IgD-negative memory B cell (primary cell): ENCODE data around the gene ZC3H11A. TPM values are rescaled to one million over a fixed set of nuclear protein-coding genes. Genes with fewer than 3 reads are reported as not detected.
"Not testable (repeated sequence)": the region's sequence is repeated elsewhere in the genome, so short reads cannot be mapped to it uniquely, and the experiment has no call there.

Source experiments
- H3K27ac Mint-ChIP-seq, 3 donors: one replicate each; pipeline ENCODE4 v1.8.0; 2020 to 2022; ENCODE audit warnings: mild to moderate bottlenecking in 3 of 3, mixed read lengths in 3 of 3, moderate library complexity in 1 of 3
- H3K27me3 Mint-ChIP-seq: one replicate; pipeline ENCODE4 v1.8.0; 2021; ENCODE audit warnings: mixed read lengths
- H3K36me3 Mint-ChIP-seq: one replicate; pipeline ENCODE4 v1.8.0; 2020; ENCODE audit warnings: mild to moderate bottlenecking, mixed read lengths
- H3K4me1 Mint-ChIP-seq, 3 donors: one replicate each; pipeline ENCODE4 v1.8.0; 2020 to 2022; ENCODE audit warnings: mixed read lengths in 3 of 3, mild to moderate bottlenecking in 1 of 3
- H3K4me3 Mint-ChIP-seq, 4 donors: one replicate each; pipeline ENCODE4 v1.8.0; 2020 to 2022; ENCODE audit warnings: mild to moderate bottlenecking in 4 of 4, mixed read lengths in 4 of 4, moderate library complexity in 3 of 4
- H3K9me3 Mint-ChIP-seq, 3 donors: one replicate each; pipeline ENCODE4 v1.8.0; 2020 to 2021; ENCODE audit warnings: mixed read lengths in 3 of 3, mild to moderate bottlenecking in 1 of 3
- polyA plus RNA-seq: library from polyadenylated mRNA; unstranded; fragments of 300-500 nt; fragmentation: Illumina TruSeq; gene quantifications from one replicate; pipeline ENCODE4 v1.2.3, GENCODE V29; 2021

ZC3H11A gene
- polyA plus RNA-seq, result 52.7 TPM

- Mint-ChIP-seq H3K27ac (peak within 1 kb of the TSS; percentile 83 to 99 (median 98)), H3K9me3 (no peaks in the 10 kb centered on the region), H3K4me3 (peak within 1 kb of the TSS; percentile 93 to 99 (median 98)), H3K36me3 (peaks cover 3% of the 10 kb centered on the region), H3K27me3 (no peaks in the 10 kb centered on the region), H3K4me1 (peaks cover 27 to 38% (median 30%) of the 10 kb centered on the region in 3 donors)
Observed at GRCh38 chr1:203795441-203796235, at the start of gene ZC3H11A, which contains the start of gene ZBED6. ZC3H11A (plus strand) TSS chr1:203795623; CDS start chr1:203817071, 21,448 bp downstream. ZBED6 (plus strand) TSS chr1:203795623; CDS start chr1:203797523, 1,900 bp downstream.

GRCh38 chr1:203746281-203746680, 49.1 kb upstream of the ZC3H11A start:
- no peak overlapping the region for H3K4me3 Mint-ChIP-seq
- peaks cover 5% of the 10 kb centered on the region for H3K36me3 Mint-ChIP-seq
- peak overlapping the region in 1 of 3 donors; percentile 3 for H3K27ac Mint-ChIP-seq

GRCh38 chr1:203751051-203751450, 44.4 kb upstream of the ZC3H11A start:
- Mint-ChIP-seq H3K4me1 (peaks cover 26 to 38% (median 31%) of the 10 kb centered on the region in 3 donors), H3K4me3 (peak overlapping the region in 1 of 4 donors; percentile 37), H3K27me3 (no peaks in the 10 kb centered on the region), H3K27ac (peak overlapping the region in 1 of 3 donors; percentile 36), H3K9me3 (no peaks in the 10 kb centered on the region), H3K36me3 (peaks cover 5% of the 10 kb centered on the region)

More at GRCh38 chr1:203746281-203746680, 49.1 kb upstream of the ZC3H11A start:
- H3K27me3 Mint-ChIP-seq, result no peaks in the 10 kb centered on the region
- H3K9me3 Mint-ChIP-seq, result no peaks in the 10 kb centered on the region
- H3K4me1 Mint-ChIP-seq, result peaks cover 21 to 37% (median 32%) of the 10 kb centered on the region in 3 donors

- H3K36me3 Mint-ChIP-seq, H3K4me3 Mint-ChIP-seq, H3K9me3 Mint-ChIP-seq, H3K27me3 Mint-ChIP-seq: not testable (repeated sequence)
- Mint-ChIP-seq H3K4me1 (peaks cover 23 to 41% (median 36%) of the 10 kb centered on the region in 3 donors), H3K27ac (peak overlapping the region in 1 of 3 donors; percentile 67)
Observed at GRCh38 chr1:203751618-203752361, 43.6 kb upstream of the ZC3H11A start.

- Mint-ChIP-seq H3K4me1 (peaks cover 23 to 40% (median 37%) of the 10 kb centered on the region in 3 donors), H3K27ac (peak overlapping the region; percentile 97 to 99 (median 98)), H3K9me3 (no peaks in the 10 kb centered on the region), H3K36me3 (peaks cover 8% of the 10 kb centered on the region), H3K4me3 (peak overlapping the region; percentile 49 to 94 (median 80)), H3K27me3 (no peaks in the 10 kb centered on the region)
Observed at GRCh38 chr1:203754455-203754864, 41.0 kb upstream of the ZC3H11A start.

- H3K4me3 Mint-ChIP-seq, result peak overlapping the region in 2 of 4 donors; percentile 50 to 66
- H3K27me3 Mint-ChIP-seq, result no peaks in the 10 kb centered on the region
- peaks cover 8% of the 10 kb centered on the region for H3K36me3 Mint-ChIP-seq
- peak overlapping the region in 2 of 3 donors; percentile 83 to 91 for H3K27ac Mint-ChIP-seq
- no peaks in the 10 kb centered on the region for H3K9me3 Mint-ChIP-seq
- peaks cover 23 to 38% (median 35%) of the 10 kb centered on the region in 3 donors for H3K4me1 Mint-ChIP-seq
Observed at GRCh38 chr1:203756036-203756435, 39.4 kb upstream of the ZC3H11A start.

GRCh38 chr1:203758749-203759148, 36.7 kb upstream of the ZC3H11A start:
- H3K4me3 Mint-ChIP-seq, result peak overlapping the region in 1 of 4 donors; percentile 63
- peaks cover 14 to 35% (median 33%) of the 10 kb centered on the region in 3 donors for H3K4me1 Mint-ChIP-seq
- H3K27me3 Mint-ChIP-seq, H3K9me3 Mint-ChIP-seq, H3K36me3 Mint-ChIP-seq: not testable (repeated sequence)
- peak overlapping the region in 1 of 3 donors; percentile 64 for H3K27ac Mint-ChIP-seq

- H3K4me1 Mint-ChIP-seq, result peaks cover 17 to 37% (median 32%) of the 10 kb centered on the region in 3 donors
- H3K9me3 Mint-ChIP-seq, result no peaks in the 10 kb centered on the region
- H3K36me3 Mint-ChIP-seq, result peaks cover 5% of the 10 kb centered on the region
- H3K27ac Mint-ChIP-seq, result peak overlapping the region in 1 of 3 donors; percentile 46
- H3K27me3 Mint-ChIP-seq, result no peaks in the 10 kb centered on the region
- H3K4me3 Mint-ChIP-seq, result peak overlapping the region in 1 of 4 donors; percentile 60
Observed at GRCh38 chr1:203760506-203760905, 34.9 kb upstream of the ZC3H11A start.

- not testable (repeated sequence) for H3K27me3 Mint-ChIP-seq, H3K9me3 Mint-ChIP-seq, H3K36me3 Mint-ChIP-seq, H3K4me3 Mint-ChIP-seq
- H3K4me1 Mint-ChIP-seq, result peaks cover 11 to 35% (median 25%) of the 10 kb centered on the region in 3 donors
- peak overlapping the region in 1 of 3 donors; percentile 72 for H3K27ac Mint-ChIP-seq
Observed at GRCh38 chr1:203761958-203762357, 33.5 kb upstream of the ZC3H11A start.

GRCh38 chr1:203763505-203763904, 31.9 kb upstream of the ZC3H11A start:
- peaks cover 11 to 44% (median 33%) of the 10 kb centered on the region in 3 donors for H3K4me1 Mint-ChIP-seq
- H3K27ac Mint-ChIP-seq, result peak overlapping the region in 2 of 3 donors; percentile 66 to 98
- H3K4me3 Mint-ChIP-seq, result peak overlapping the region in 2 of 4 donors; percentile 64 to 70
- no peaks in the 10 kb centered on the region for H3K36me3 Mint-ChIP-seq
- peaks cover 3% of the 10 kb centered on the region for H3K27me3 Mint-ChIP-seq
- no peaks in the 10 kb centered on the region for H3K9me3 Mint-ChIP-seq

- Mint-ChIP-seq H3K36me3 (no peaks in the 10 kb centered on the region), H3K27me3 (peaks cover 3% of the 10 kb centered on the region), H3K4me1 (peaks cover 11 to 50% (median 34%) of the 10 kb centered on the region in 3 donors), H3K4me3 (peak overlapping the region; percentile 93 to 97 (median 96)), H3K27ac (peak overlapping the region; percentile 66 to 98 (median 89)), H3K9me3 (no peaks in the 10 kb centered on the region)
Observed at GRCh38 chr1:203764105-203765028, 31.1 kb upstream of the ZC3H11A start.

- peak within 1 kb of the TSS; percentile 93 to 97 (median 96) for H3K4me3 Mint-ChIP-seq
- peak within 1 kb of the TSS; percentile 66 to 98 (median 89) for H3K27ac Mint-ChIP-seq
- H3K36me3 Mint-ChIP-seq, result no peaks in the 10 kb centered on the region
- peaks cover 11 to 46% (median 34%) of the 10 kb centered on the region in 3 donors for H3K4me1 Mint-ChIP-seq
- no peaks in the 10 kb centered on the region for H3K9me3 Mint-ChIP-seq
- H3K27me3 Mint-ChIP-seq, result peaks cover 3% of the 10 kb centered on the region
Observed at GRCh38 chr1:203765029-203765837, 30.2 kb upstream of the ZC3H11A start, which contains the start of gene LAX1. LAX1 (plus strand) TSS chr1:203765183; CDS start chr1:203765566, 383 bp downstream.

- H3K36me3 Mint-ChIP-seq, result no peaks in the 10 kb centered on the region
- H3K4me3 Mint-ChIP-seq, result peak overlapping the region; percentile 22 to 70 (median 56)
- peaks cover 11 to 45% (median 36%) of the 10 kb centered on the region in 3 donors for H3K4me1 Mint-ChIP-seq
- no peaks in the 10 kb centered on the region for H3K9me3 Mint-ChIP-seq
- peak overlapping the region in 2 of 3 donors; percentile 76 to 83 for H3K27ac Mint-ChIP-seq
- peaks cover 3% of the 10 kb centered on the region for H3K27me3 Mint-ChIP-seq
Observed at GRCh38 chr1:203768256-203768655, 27.2 kb upstream of the ZC3H11A start.
